GM13977 (cell line): Measurements from ENCODE around the gene RAB7B.
"Not testable (repeated sequence)": the region's sequence is repeated elsewhere in the genome, so short reads cannot be mapped to it uniquely, and the experiment has no call there.

Experiments used
- DNase-seq: peaks from one replicate; pipeline ENCODE4 v3.0.0; 2012; ENCODE audit warnings: low spot score
- in situ Hi-C: fragments of 300-500 bp; cut with MboI; formaldehyde crosslinking; loops from one replicate; pipeline ENCODE4 v1.12.0; 2022; ENCODE audit warnings: low sequenced_read_pairs, low pct_unique_long_range_greater_than_20kb, mixed read lengths, inconsistent platforms; ENCODE audit not compliant: unreplicated experiment
- TF ChIP-seq, protein P1 (sequence below): IDR thresholded peaks from 2 replicates; pipeline ENCODE4 v1.5.1; 2012; ENCODE audit warnings: mild to moderate bottlenecking, control low read depth; ENCODE audit not compliant: insufficient read depth; ENCODE audit errors: extremely low read depth, missing control alignments

Gene RAB7B

DNA sequence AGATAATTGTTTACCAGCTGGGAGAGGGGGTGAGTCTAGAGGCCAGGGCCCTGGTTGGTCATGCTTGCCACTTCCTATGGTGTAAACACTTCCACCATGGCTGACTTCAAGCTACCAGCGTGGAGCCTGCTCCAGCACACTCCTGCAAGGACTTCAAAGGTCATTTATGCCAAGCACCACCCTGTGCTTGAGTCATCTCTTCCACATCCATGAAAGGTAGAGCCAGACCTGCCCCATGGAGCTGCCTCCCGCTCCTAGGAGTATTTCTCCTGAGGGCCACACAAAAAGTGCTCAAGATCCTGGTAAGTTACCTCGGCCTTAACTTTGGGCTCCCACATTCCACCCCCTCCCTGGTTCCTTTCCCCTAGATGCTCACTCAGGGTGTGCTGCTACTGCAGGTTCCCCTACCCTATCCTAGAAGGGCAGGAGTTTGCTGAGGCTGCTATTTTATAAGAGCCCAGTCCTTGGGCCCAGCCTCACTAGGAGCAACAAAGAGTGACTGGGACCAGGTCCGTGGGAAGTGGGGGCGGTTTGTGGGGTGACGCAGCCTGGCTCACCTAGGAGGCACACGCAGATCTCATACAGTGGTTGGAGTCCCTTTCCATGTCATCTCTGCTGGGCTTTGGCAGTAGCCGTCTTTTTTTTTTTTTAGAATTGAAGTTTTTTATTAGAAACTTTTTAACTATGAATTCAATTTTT lies 2.4 kb downstream of the RAB7B start:
- TF ChIP-seq, protein P1, sequence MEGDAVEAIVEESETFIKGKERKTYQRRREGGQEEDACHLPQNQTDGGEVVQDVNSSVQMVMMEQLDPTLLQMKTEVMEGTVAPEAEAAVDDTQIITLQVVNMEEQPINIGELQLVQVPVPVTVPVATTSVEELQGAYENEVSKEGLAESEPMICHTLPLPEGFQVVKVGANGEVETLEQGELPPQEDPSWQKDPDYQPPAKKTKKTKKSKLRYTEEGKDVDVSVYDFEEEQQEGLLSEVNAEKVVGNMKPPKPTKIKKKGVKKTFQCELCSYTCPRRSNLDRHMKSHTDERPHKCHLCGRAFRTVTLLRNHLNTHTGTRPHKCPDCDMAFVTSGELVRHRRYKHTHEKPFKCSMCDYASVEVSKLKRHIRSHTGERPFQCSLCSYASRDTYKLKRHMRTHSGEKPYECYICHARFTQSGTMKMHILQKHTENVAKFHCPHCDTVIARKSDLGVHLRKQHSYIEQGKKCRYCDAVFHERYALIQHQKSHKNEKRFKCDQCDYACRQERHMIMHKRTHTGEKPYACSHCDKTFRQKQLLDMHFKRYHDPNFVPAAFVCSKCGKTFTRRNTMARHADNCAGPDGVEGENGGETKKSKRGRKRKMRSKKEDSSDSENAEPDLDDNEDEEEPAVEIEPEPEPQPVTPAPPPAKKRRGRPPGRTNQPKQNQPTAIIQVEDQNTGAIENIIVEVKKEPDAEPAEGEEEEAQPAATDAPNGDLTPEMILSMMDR = no peak
- in situ Hi-C loops = no loop called here
- no peak for DNase-seq

- in situ Hi-C loops = no loop called here
- TF ChIP-seq, protein P1 = no peak
- DNase-seq = no peak
Observed at GRCh38 chr1:205998457-205999241, 4.5 kb downstream of the RAB7B start.

- in situ Hi-C loops, DNase-seq: not testable (repeated sequence)
Observed at GRCh38 chr1:205996641-205997040, 6.6 kb downstream of the RAB7B start.

DNA sequence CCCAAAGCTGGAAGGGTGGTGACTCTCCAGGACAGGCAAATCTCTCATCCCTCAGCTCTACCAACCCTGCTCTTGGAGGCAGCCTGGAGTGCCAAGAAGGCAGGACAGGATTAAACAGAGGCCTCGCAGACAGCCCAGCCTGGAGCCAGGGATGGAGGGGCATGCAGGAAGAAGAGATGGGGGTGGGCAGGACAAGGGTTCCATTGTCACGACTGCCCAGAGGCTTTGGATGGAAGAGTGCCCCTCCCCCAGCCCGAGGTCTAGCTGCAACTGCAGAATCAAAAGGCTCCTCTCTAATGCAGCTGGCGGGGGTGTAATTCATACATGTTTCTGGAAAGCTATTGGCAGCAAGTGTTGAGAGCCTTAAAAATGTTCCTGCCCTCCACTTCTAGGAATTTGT lies 8.8 kb downstream of the RAB7B start:
- no peak for DNase-seq
- in situ Hi-C loops = no loop called here
- TF ChIP-seq, protein P1 = no peak

DNA sequence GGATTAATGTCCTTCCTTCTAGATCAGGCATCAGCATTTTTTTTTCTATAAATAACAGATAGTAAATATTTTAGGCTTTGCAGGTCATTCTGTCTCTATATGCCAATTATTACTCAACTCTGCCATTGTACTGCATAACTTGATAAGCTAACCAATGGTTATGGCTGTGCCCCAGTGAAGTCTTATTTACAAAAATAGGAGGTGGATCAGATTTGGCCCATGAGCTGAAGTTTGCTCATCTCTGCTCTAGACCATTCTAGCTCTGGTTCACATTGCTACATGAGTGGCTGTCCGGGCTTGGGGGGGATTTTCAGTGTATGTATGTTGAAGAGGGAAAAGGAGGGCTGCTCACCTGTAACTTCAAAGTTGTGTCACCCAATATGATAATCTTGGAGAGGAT lies 10.1 kb downstream of the RAB7B start:
- no peak for DNase-seq
- in situ Hi-C loops = no loop called here
- TF ChIP-seq, protein P1 = no peak

DNA sequence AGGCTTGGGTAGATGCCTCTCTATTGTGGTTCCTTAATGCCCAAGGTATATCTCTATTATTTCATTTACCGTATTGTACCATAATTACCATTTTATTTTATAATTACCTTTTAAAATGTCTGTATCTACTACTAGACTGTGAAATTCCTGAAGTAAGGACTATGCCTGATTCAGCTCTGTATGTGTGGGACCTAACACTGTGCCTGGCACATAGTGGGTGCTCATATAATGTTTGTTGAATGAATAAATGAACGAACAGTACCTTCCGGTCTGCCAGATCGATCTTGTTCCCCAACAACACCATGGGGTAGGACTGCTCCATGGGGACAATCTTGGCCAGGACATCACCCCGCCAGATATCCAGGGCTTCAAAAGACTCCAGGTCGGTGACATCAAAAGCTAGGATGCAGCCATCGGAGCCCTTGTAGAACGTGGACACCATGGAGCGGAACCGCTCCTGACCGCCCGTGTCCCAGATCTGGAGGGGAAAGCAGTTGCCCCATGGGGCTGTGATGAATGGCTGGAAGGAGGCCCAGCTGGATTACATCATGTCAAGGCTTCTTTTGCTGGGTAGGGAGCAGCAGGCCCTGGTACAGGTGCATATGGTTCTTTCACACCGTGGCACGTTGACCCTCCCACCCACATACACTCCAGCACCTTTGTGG lies 10.8 kb downstream of the RAB7B start:
- in situ Hi-C loops = no loop called here
- no peak for DNase-seq
- TF ChIP-seq, protein P1 = no peak

DNA sequence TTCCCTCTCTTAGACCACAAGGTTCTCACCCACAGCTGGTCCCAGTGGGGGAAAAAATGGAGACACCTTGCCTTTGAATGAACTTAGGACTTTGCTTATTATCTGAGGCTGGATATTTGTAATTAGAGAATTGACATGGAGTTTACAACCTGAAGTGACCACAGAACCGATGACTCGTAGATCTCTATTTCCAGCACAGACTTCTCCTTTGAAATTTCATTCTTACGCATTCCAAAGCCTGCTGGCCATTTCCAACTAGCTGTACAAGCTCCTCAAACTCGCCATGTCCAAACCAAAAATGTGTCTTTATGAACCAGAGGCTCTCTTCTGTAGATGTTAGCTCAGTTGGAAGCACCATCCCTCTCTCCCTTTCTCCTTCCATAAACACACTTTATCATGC lies 12.0 kb downstream of the RAB7B start:
- in situ Hi-C loops = no loop called here
- TF ChIP-seq, protein P1 = no peak
- no peak for DNase-seq
